ENCODE results near the gene GCH1.
"Not testable (repeated sequence)": the region's sequence is repeated elsewhere in the genome, so short reads cannot be mapped to it uniquely, and the experiment has no call there.

GCH1 gene

DNA sequence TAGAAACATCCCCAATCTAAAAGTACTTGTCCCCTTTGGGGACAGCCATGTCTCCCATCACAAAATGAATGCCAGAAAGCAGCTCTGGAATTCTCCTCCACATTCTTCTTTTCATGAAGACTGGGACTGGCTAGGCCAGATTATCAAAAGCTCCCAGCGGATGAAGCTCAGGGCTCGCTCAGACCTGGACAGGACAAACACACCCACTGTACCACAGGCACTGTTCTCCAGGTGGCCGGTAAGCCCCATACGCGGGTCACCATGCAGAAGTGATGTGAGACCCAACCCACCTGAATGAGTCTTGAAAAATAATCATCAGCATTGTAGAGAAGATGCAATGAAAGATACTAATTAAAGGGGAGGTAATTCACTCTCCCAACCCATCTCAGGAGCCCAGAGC lies 85.1 kb downstream of the GCH1 start:
- no peak for DNase-seq

DNA sequence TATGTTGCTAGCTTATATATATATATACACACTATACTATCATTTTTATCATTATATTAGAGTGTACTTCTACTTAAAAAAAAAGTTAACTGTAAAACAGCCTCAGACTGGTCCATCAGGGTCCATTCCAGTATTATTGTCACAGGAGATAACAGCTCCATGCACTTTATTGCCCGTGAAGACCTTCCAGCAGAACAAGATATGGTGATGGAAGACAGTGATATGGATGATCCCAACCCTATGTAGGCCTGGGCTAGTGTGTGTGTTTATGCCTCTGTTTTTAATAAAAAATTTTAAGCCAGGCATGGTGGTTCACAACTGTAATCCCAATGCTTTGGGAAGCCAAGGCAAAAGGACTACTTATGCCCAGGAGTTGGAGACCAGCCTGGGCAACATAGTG lies 86.2 kb downstream of the GCH1 start:
- DNase-seq = no peak

DNA sequence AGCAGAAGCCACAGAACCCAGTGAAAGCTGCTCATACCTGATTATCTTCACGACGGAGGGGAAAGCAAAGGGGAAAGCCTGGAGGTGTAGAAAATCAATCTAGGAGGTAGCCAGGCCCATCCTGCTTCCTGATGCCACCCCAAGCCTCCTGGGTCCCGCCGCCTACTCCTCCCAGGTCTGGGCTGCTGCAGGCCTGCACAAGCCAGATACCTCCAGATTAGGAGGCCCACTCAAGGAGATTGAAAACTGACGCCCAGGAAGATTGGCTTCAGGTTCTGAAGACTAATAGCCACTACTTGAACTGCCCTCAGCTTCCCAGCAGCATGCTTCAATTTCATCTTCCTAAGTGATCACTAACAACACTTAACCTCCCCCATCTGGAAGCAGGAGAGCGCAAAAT lies 87.1 kb downstream of the GCH1 start:
- DNase-seq = no peak

DNA sequence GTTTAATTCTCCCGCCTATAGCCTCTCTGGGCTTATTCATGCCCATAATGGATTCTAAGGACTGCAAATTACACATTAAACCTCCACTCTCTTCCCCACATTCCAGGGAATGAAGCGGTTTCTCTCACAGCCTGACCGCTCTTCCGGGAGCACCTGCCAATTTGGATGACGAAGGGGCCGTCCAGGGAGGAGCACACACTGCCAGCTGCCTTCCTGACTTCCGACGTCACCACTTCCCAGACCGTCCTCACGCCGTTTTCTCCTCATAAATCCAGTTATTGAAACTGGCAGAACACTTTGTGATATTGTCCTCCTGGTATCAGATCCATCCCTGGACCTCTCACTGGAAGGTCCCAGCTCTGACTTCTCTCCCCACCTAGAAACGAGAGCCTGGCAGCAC lies 87.6 kb downstream of the GCH1 start:
- DNase-seq = no peak

DNA sequence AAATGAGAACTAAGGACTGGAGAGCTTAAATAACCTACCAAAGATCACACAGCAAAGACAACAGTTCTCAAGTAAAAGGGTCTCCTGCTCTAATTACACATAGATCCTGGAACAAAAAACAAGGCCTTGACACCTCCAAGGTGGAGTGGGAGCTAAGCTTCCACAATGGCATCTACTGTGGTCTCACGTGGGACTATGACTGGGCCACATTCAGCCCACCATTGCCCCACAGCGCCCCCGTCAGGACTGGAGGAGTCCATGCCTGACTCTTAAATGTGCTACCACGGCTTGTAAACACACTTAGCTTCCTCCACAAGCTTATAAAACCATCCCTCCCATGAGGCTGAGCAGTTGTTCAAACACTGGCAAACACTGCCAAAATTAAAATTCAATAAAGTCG lies 88.5 kb downstream of the GCH1 start:
- DNase-seq = no peak

DNA sequence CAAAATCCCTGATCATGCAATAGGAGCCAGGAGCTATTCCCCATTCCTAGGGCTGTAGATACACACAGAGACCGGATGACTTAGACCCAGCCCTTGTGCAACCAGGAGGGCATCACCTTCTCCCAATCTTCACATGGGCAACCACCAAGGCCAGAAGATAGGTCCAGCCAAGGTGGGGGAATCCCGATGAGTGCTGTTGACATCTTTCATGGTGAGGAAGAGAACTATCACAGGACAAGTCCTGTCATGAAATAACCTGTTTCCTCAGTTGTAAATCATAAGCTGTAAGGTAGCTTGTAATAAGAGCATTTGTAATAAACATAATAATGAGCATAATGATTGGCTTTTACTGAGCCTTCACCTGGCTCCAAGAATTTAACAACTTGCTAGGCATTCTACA lies 89.5 kb downstream of the GCH1 start:
- DNase-seq = no peak

DNA sequence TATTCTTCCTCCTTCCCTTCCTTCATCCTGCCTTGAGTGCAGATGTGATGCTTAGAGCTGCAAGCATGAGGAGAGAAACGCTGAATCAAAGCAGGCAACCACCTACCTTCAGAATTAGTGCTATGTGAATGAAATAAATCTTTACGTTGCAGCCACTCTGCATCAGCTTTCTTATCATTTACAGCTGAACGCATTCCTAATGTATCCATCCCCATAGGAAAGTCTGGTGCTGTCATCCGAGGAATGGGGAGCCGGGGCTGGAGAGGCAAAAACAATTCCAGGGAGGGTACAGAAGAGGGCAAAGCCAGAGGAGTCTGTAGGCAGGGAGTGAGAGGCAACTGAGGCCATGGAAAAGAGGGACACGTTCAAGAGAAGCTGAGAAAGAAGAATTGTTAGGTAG lies 90.0 kb downstream of the GCH1 start:
- no peak for DNase-seq

DNA sequence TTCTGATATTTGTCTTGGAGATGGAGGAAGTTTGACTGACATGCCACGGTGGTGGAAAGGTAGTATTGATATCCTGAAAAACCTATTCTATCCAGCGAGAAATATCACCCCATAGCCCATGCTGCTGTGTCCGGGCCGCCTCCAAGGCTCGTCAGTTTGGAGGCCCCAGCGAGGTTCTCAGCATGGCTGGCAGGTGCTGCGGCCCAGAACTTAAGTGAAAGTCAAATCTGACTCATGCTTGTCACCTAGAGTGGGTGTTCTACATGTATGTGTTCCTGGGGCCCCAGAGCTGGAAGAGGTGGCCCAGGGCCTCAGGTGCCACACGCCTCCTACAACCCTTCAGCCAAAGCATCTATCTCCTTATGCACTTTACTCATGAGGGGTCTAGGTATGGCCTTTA lies 92.9 kb downstream of the GCH1 start:
- DNase-seq = no peak

DNA sequence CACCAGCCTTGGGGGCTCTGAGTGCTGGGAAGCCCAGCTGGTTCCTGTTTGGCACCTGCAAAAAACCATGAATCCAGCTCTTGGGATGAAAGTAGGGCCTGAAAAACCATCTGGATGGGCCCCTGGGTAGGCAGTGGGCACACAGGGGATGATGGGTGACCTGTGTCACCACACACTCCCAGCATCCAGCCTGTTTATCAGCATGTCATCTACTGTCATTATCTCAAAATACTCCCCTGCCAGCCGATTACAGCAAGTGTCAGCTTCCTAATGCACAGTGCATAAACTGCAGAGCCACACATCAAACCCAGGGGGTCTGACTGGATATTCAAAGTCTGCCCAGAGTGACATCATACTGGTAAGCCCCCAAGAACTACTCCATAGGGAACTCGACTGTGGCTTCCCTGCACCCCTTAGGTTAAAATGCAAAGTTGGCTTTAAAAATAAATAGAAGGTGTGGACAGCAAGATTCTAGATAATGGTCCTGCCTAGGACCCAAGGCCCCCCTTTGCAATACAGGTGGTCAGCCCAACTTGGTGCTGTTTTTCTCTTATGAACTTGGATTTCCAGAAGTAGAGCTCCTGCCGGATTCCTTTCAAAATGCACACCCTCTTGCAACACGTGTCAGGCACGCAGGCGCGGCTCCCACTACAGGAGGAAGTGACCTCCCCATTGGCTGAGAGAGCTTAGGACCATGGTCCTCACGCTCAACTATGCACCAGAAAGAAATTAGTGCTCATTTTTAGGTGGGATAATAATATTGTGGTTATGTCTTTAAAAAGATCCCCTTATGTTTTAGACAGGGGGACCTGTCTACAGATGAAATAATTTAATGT lies 94.1 kb downstream of the GCH1 start:
- DNase-seq = no peak

DNA sequence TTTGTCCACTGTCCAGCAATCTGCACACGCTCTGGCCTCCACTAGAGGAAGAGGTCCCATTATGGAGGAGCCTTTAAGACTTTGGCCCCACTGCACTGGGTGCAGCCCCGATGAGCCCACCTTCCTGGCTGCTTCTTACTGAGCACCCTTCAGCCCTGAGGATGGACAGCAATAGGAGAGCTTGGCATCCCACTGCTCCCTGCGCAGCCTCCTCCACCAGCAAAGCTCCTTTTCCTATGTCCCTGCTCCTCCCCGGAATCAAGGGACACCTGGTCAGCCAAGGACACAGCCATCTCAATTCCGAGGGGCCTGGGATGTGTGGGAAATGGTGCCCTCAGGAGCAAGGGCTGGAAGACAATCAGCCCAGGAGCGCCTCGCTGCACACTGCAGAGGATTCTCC lies 94.7 kb downstream of the GCH1 start:
- DNase-seq = no peak

DNA sequence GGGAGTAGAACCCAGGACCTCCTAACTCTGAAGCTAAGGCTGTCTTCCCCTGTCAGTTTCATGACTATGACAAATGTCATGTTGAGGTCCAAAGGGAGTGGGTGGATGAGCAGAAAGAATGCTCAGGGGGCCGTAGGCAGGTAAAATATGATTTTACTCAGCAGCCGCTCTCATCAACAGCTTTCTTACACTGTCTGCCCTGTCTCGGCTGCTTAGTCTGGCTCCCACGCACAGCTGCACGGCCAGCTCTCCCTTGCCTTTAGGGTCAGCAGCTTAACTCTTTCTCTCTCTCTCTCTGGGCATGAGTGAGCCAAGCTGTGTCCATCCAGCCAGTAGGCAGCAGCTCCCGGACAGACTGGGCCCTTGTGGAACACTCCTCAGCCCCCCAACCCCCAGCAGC lies 95.2 kb downstream of the GCH1 start:
- no peak for DNase-seq

DNA sequence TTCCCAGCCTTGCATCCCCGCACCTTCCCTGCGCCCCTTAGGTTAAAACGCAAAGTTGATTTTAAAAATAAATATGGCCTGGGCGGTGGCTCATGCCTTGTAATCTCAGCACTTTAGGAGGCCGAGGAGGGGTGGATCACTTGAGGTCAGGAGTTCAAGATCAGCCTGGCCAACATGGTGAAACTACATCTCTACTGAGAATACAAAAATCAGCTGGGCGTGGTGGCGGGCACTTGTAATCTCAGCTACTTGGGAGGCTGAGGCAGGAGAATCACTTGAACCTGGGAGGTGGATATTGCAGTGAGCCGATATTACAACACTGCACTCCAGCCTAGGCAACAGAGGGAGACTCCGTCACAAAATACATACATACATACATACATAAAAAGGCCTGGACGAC lies 96.0 kb downstream of the GCH1 start:
- DNase-seq = no peak

DNA sequence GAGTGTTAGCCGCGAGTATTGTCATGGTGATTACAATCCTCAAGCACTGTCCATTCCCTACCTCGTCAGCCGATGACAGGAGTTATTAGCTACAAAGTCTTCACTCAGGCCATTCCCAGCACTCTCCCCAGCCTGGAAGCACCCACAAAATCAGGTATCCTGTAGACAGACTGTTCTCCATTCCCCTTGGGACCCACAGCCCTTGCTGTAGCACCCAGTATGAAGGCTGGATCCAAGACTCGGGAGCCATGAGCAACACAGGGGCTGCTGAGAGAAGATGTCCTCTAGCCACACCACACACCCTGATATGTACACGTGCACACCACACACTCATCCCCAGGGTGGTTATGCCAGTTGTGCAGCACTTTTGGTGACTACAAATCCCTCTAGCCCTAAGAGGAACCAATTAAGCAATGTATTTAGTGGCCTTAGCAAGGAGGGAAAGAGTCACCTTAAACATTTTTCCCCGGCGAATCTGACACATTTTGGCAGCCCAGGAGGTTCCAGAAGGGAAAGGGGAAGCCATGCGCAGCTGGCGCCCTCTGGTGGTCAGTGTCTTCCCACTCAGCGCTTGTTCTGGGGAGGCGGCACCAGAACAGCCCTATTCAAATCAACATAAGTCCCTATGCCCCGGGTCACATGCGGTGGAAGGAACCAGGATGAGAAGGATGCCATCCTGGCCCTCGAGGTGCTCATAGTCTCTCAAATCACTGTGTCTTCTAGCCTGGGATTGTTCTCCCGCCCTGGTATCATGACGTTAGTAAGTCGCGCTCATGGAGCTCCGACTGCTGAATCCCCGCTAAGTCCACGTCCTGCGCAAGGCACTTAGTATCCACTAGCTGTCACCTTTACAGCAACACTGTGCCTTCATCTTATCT lies 96.9 kb downstream of the GCH1 start:
- peak; percentile 54 for DNase-seq

DNA sequence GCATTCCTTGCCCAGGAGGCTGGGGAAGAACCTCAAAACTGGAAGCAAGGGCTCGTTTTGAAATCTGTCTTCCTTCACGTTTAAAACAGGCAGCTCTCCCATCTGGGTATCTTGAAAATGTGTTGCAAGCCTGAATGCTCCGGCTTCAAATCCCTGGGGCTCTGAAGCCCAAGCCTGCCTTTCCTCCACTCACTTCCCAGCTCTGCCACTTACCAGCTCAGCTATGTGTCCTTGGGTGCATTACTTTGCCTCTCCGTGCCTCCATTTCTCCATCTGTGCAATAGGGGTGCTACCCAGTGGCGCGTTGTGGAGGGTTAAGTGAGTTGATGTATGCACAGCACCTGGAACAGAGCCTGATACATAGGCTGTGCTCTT lies 97.6 kb downstream of the GCH1 start:
- DNase-seq = no peak

DNA sequence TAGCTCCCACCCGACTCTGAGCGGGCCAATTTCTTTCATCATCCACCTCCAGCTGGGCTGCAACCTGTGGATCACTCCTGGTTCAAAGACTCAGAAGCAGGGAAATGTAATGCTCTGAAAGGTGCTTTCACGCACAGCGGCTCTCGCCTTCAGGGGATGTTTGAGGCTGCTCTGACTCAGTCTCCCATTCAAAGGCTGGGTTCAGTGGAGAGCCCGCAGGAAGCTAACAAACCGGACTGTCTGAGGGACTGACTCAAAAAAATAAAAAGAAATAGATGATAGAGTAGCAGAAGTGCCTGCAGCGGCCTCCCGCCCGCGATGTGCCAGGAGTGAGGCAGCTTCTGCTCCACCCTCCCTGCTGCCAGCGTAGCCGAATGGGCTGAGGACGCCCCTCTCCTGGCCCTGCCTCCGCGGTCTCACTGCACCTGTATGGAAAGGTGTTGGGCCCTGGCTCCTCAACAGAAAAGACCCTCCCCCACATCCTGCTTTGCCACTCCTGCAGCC lies 98.0 kb downstream of the GCH1 start:
- DNase-seq = no peak

DNA sequence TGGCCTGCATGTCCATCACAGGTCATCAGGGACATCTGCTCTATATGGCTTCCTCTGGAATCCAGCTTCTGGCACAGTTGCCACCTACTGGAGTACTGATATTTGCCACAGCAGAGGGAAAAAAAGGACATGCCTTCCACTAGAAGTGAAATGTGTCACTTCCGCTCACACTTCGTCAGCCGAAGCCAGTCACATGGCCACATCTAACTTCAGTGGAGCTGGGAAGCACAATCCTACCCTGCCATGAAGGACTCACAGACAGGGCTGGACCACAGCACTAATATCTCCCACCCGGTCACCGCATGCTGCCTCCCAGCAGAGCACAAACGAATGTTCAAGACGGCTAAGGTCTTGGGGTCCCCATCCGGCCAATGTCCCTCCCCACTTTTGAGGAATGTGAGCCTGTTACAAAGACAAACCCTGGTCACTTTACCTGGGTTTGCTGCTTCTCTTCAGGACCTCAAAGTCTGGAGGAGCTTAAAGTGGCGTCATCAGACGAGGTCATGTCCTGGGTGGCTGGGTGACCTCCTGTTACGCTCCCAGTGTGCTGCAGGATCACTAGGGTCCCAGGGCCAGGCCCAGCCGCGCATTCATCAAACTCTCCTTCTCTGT lies 98.6 kb downstream of the GCH1 start:
- no peak for DNase-seq

DNA sequence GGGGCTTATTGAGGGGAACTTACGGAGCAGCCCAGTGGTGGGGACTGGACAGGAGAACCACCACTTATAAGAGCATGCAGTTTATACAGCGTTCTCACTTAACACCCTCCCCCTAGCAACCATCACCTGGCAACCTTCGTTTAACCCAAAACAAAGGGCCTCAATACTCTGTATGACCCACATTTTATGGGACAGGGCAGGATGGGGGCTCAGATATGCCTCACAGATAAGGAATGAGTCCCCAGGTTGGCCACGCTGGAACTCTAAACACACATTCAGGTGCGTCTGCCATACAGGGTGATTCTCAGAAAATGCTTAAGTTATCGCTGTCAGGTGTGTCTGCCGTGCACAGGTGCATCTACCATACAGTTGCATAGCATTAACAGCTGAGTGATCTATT lies 99.2 kb downstream of the GCH1 start:
- no peak for DNase-seq

DNA sequence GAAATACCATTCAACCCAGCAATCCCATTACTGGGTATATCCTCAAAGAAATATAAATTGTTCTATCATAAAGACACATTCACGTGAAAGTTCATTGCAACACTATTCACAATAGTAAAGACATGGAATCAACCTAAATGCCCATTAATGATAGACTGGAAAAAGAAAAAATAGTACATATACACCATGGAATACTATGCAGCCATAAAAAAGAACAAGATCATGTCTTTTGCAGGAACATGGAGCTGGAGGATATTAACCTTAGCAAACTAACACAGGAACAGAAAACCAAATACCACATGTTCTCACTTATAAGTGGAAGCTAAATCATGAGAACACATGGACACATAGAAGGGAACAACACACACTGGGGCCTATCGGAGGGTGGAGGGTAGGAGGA lies 101.1 kb downstream of the GCH1 start:
- DNase-seq = not testable (repeated sequence)

DNA sequence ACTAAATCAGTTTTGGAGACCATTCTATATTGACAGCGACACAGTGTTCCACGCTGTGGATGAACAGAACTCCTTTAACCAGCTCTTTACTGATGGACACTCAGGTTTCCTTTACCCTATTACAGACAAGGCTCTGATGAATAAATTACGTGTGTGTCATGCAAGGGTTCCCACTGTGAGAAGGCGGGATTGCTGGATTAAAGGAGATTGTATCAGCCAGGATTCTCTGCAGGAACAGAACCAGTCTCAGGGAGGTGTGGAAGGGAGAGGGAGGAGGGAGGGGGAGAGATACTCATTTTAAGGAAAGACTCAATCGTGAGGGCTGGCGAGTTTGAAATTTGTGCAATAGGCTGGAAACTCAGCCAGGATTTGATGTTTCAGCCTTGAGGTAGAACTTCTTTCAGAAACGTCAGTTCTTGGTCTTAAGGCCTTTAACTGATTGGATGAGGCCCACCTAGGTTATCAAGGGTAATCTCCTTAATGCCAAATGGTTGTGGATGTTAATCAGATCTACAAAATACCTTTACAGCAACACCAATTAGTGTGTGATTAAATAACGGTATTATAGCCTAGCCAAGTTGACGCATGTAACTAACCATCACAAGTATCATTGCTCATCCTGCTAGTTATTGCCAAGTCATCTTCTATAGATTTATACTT lies 104.0 kb downstream of the GCH1 start:
- no peak for DNase-seq

DNA sequence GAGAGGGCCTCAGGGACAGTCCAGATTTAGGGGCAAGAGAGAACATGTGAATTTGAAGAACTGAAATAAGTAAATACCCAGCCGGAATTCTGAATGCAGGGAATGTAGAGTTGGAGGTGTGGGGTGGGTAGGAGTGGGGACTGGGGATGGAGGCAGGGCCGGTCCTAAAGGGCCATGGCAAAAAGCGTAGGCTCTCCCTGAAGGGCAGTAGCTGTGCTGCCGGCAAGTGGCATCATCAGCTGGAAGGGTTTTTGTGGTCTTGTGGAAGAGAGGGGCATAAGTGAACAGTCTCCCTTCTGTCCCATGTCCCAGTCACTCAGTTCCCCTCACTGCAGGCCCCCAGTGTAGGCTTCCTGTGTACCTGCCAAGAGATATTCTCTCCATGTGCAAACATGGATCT lies 104.6 kb downstream of the GCH1 start:
- no peak for DNase-seq

DNA sequence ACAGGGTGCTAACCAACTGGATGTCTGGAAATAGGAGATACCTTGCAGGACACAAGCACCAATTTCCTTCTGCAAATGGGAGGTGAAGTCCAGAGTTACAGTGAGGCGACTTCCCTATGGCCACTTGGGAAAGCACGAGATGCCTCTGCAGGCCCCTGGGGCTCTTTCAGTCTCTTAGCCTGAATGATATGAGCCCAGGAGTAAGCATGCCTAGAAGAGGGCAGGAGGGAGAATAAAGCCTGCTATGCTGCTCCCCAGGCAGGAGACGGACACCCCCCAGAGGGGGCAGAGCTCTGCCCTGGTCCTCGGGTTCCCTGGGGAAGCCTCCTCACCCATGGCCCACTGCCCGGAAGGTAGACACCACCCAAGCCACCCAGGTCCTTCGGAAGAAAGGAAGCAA lies 105.1 kb downstream of the GCH1 start:
- no peak for DNase-seq

DNA sequence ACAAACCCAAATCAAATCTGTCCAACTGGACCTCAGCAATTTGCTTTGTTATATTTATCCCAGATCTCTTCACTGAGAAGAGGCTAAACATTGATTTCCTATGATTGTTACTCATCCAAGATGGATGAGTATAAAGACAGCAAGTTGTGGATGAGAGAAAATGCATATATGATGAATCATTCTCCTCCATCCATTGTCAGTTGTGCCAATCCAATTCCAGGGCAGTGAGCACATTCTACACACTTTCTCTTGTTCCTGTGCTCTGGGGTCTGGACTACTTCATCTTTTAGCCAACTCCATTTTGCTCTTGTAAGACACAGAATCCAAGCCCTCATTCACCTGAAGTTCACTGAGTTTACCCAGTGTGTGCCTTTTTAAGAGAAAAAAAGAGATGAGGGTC lies 105.7 kb downstream of the GCH1 start:
- DNase-seq = no peak

DNA sequence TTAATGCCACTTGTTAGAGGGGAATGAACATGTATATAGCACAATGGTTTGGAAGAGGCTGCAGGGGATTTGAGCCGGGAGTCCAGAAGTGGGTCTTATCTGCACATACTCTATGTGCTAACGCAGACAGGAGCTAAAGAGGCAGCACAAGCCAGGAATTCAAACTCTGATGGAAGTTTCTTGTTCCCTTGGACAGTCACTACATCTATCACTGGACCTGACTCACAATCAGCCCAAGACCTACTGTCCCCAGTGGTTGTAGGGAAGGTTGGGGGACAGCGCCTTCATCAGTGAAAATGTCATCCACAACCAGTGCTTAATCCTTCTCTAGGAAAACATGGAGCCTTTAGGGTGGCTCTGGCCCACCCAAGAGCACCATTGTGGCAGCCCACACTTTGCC lies 107.8 kb downstream of the GCH1 start:
- no peak for DNase-seq
